Activated naive CD4-positive, alpha-beta T cell treated with anti-CD3 and anti-CD28 coated beads for 36 hours (primary cell): ENCODE results near the gene TPGS1. TPM values are rescaled to one million over a fixed set of nuclear protein-coding genes. Genes with fewer than 3 reads are reported as not detected.
A peak's percentile ranks its signal among the peaks of the same experiment; 100 is the strongest.
"Not testable (repeated sequence)": the region's sequence is repeated elsewhere in the genome, so short reads cannot be mapped to it uniquely, and the experiment has no call there.

Source experiments
- CTCF ChIA-PET: fragments of 350-600 bp; sonication (Branson Sonifier 250); formaldehyde crosslinking; loops from one replicate; lab custom pipeline; 2021; ENCODE audit warnings: antibody characterized with exemption; lab: Charles Lee
- DNase-seq: peaks from one replicate; pipeline ENCODE4 v3.0.0-alpha.2; 2020
- H3K27ac Mint-ChIP-seq: one replicate; pipeline ENCODE4 v1.8.0; 2021; ENCODE audit warnings: mild to moderate bottlenecking, mixed read lengths
- H3K27me3 Mint-ChIP-seq: one replicate; pipeline ENCODE4 v1.8.0; 2021; ENCODE audit warnings: low read depth, mixed read lengths
- H3K36me3 Mint-ChIP-seq: one replicate; pipeline ENCODE4 v1.8.0; 2021; ENCODE audit warnings: low read depth, mixed read lengths
- H3K4me1 Mint-ChIP-seq: one replicate; pipeline ENCODE4 v1.8.0; 2021; ENCODE audit warnings: low read depth, mixed read lengths
- H3K4me3 Mint-ChIP-seq: one replicate; pipeline ENCODE4 v1.8.0; 2021; ENCODE audit warnings: mild to moderate bottlenecking, moderate library complexity, mixed read lengths
- H3K9me3 Mint-ChIP-seq: one replicate; pipeline ENCODE4 v1.8.0; 2021; ENCODE audit warnings: mixed read lengths
- intact Hi-C: fragments of 100-400 bp; cut with micrococcal nuclease; formaldehyde crosslinking; loops from one replicate; pipeline ENCODE4 v1.15.1; 2023
- total RNA-seq, 2 experiments: library from RNA; stranded (reverse); gene quantifications; one replicate each; pipeline ENCODE4 v1.2.3, GENCODE V29; 2021

TPGS1 gene
- total RNA-seq, 2 experiments from 2014 or later: 4.2 to 5.1 TPM

GRCh38 chr19:467554-467953 lies 39.7 kb upstream of the TPGS1 start:
- intact Hi-C loops: no loop called here
- DNase-seq: no peak
- no peaks in the 10 kb centered on the region for H3K9me3 Mint-ChIP-seq
- H3K27ac Mint-ChIP-seq: no peak overlapping the region
- H3K27me3 Mint-ChIP-seq: peaks cover 3% of the 10 kb centered on the region
- CTCF ChIA-PET: no interaction called here
- H3K4me3 Mint-ChIP-seq: no peak overlapping the region
- H3K36me3 Mint-ChIP-seq: no peaks in the 10 kb centered on the region
- H3K4me1 Mint-ChIP-seq: no peaks in the 10 kb centered on the region

- no peak for DNase-seq
- Mint-ChIP-seq H3K27ac (no peak overlapping the region), H3K9me3 (no peaks in the 10 kb centered on the region), H3K4me1 (no peaks in the 10 kb centered on the region), H3K4me3 (no peak overlapping the region), H3K27me3 (no peaks in the 10 kb centered on the region), H3K36me3 (no peaks in the 10 kb centered on the region)
- intact Hi-C loops: no loop called here
- CTCF ChIA-PET: no interaction called here
Observed at GRCh38 chr19:468587-469256, 38.6 kb upstream of the TPGS1 start.

- H3K4me1 Mint-ChIP-seq: no peaks in the 10 kb centered on the region
- intact Hi-C loops: no loop called here
- no peaks in the 10 kb centered on the region for H3K9me3 Mint-ChIP-seq
- H3K27ac Mint-ChIP-seq: no peak overlapping the region
- no peak overlapping the region for H3K4me3 Mint-ChIP-seq
- CTCF ChIA-PET: no interaction called here
- H3K27me3 Mint-ChIP-seq: no peaks in the 10 kb centered on the region
- DNase-seq: no peak
- H3K36me3 Mint-ChIP-seq: no peaks in the 10 kb centered on the region
Observed at GRCh38 chr19:469833-470232, 37.5 kb upstream of the TPGS1 start.

GRCh38 chr19:470701-471100 lies 36.6 kb upstream of the TPGS1 start:
- no peaks in the 10 kb centered on the region for H3K4me1 Mint-ChIP-seq
- no peak overlapping the region for H3K27ac Mint-ChIP-seq
- intact Hi-C loops: no loop called here
- DNase-seq: no peak
- no peaks in the 10 kb centered on the region for H3K36me3 Mint-ChIP-seq
- CTCF ChIA-PET: no interaction called here
- no peak overlapping the region for H3K4me3 Mint-ChIP-seq
- no peaks in the 10 kb centered on the region for H3K9me3 Mint-ChIP-seq
- H3K27me3 Mint-ChIP-seq: no peaks in the 10 kb centered on the region

GRCh38 chr19:472005-472858 lies 35.1 kb upstream of the TPGS1 start:
- Mint-ChIP-seq H3K4me1 (no peaks in the 10 kb centered on the region), H3K4me3 (no peak overlapping the region), H3K36me3 (no peaks in the 10 kb centered on the region), H3K9me3 (no peaks in the 10 kb centered on the region), H3K27ac (no peak overlapping the region), H3K27me3 (no peaks in the 10 kb centered on the region)
- intact Hi-C loops: no loop called here
- DNase-seq: no peak
- CTCF ChIA-PET: interaction anchor here (0.6 kb wide), 1 partner anchor 124 kb away, joined by 4 read pairs; no protein-coding TSS in a partner anchor

GRCh38 chr19:474126-475078 lies 32.9 kb upstream of the TPGS1 start:
- no peak overlapping the region for H3K27ac Mint-ChIP-seq
- intact Hi-C loops: no loop called here
- no peak overlapping the region for H3K4me3 Mint-ChIP-seq
- H3K27me3 Mint-ChIP-seq: no peaks in the 10 kb centered on the region
- CTCF ChIA-PET: no interaction called here
- H3K9me3 Mint-ChIP-seq: no peaks in the 10 kb centered on the region
- no peaks in the 10 kb centered on the region for H3K36me3 Mint-ChIP-seq
- no peaks in the 10 kb centered on the region for H3K4me1 Mint-ChIP-seq
- DNase-seq: no peak

GRCh38 chr19:475360-475759 lies 31.9 kb upstream of the TPGS1 start:
- Mint-ChIP-seq H3K9me3 (peaks cover 6% of the 10 kb centered on the region), H3K4me3 (no peak overlapping the region), H3K27ac (no peak overlapping the region), H3K27me3 (no peaks in the 10 kb centered on the region), H3K4me1 (peaks cover 6% of the 10 kb centered on the region), H3K36me3 (no peaks in the 10 kb centered on the region)
- CTCF ChIA-PET: no interaction called here
- intact Hi-C loops: no loop called here
- no peak for DNase-seq

- CTCF ChIA-PET: interaction anchor here (1.5 kb wide), 1 partner anchor 28 kb away, joined by 6 read pairs; no protein-coding TSS in a partner anchor
- intact Hi-C loops: no loop called here
- peaks cover 18% of the 10 kb centered on the region for H3K9me3 Mint-ChIP-seq
Observed at GRCh38 chr19:478236-478903, 28.9 kb upstream of the TPGS1 start.

GRCh38 chr19:478976-479375 lies 28.3 kb upstream of the TPGS1 start:
- peaks cover 18% of the 10 kb centered on the region for H3K9me3 Mint-ChIP-seq
- no peaks in the 10 kb centered on the region for H3K36me3 Mint-ChIP-seq
- peaks cover 5% of the 10 kb centered on the region for H3K27me3 Mint-ChIP-seq
- intact Hi-C loops: no loop called here
- no peak overlapping the region for H3K27ac Mint-ChIP-seq
- CTCF ChIA-PET: interaction anchor here (0.7 to 1.5 kb wide), 2 partner anchors 28 to 107 kb away, joined by 3 to 6 read pairs; no protein-coding TSS in a partner anchor
- no peak overlapping the region for H3K4me3 Mint-ChIP-seq
- DNase-seq: no peak
- H3K4me1 Mint-ChIP-seq: peaks cover 10% of the 10 kb centered on the region

More at GRCh38 chr19:478236-478903, 28.9 kb upstream of the TPGS1 start:
- Mint-ChIP-seq H3K36me3 (no peaks in the 10 kb centered on the region), H3K4me3 (no peak overlapping the region), H3K4me1 (peaks cover 10% of the 10 kb centered on the region), H3K27me3 (peaks cover 3% of the 10 kb centered on the region), H3K27ac (no peak overlapping the region)
- DNase-seq: no peak

GRCh38 chr19:480016-480855 lies 27.1 kb upstream of the TPGS1 start:
- Mint-ChIP-seq H3K27me3 (peaks cover 14% of the 10 kb centered on the region), H3K27ac (peak overlapping the region; percentile 22), H3K9me3 (peaks cover 18% of the 10 kb centered on the region), H3K36me3 (no peaks in the 10 kb centered on the region), H3K4me3 (peak overlapping the region; percentile 14), H3K4me1 (peaks cover 10% of the 10 kb centered on the region)
- DNase-seq: peak; percentile 65
- CTCF ChIA-PET: interaction anchor here (0.7 kb wide), 1 partner anchor 89 kb away, joined by 4 read pairs; no protein-coding TSS in a partner anchor
- intact Hi-C loops: no loop called here

GRCh38 chr19:481100-481499 lies 26.2 kb upstream of the TPGS1 start:
- Mint-ChIP-seq H3K27me3 (peaks cover 22% of the 10 kb centered on the region), H3K9me3 (peaks cover 18% of the 10 kb centered on the region), H3K27ac (peak overlapping the region; percentile 2), H3K4me1 (peaks cover 10% of the 10 kb centered on the region)
- CTCF ChIA-PET, H3K36me3 Mint-ChIP-seq, H3K4me3 Mint-ChIP-seq, DNase-seq, intact Hi-C loops: not testable (repeated sequence)
